HG02678 (cell line): ENCODE measurements around the gene C3orf20.
"Not testable (repeated sequence)": the region's sequence is repeated elsewhere in the genome, so short reads cannot be mapped to it uniquely, and the experiment has no call there.

ENCODE experiments used
- ATAC-seq: cut with Tn5 transposase; IDR thresholded peaks from one replicate; pipeline ENCODE4 v1.9.1; 2021; ENCODE audit warnings: mild to moderate bottlenecking, moderate library complexity; ENCODE audit not compliant: unreplicated experiment

The C3orf20 gene

DNA sequence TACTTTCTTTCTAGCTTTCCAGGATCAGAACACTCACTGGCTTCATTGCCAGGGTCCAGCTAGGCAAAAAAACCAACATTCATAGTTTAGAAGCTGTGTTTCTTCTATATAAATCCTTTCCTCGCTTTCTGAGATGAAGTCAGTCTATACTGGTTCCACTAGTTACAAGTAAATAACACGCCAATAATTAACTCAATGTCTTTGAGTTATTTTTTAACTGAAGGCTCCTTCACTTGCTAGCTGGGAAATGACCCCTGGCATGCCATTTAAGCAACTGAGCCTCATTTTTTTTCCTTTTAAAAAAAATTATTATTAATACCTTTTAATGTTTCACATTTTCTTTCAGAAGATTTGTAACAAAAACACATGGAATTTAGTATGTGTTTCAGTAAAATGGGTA, 25.5 kb upstream of the C3orf20 start:
- ATAC-seq, result no peak

DNA sequence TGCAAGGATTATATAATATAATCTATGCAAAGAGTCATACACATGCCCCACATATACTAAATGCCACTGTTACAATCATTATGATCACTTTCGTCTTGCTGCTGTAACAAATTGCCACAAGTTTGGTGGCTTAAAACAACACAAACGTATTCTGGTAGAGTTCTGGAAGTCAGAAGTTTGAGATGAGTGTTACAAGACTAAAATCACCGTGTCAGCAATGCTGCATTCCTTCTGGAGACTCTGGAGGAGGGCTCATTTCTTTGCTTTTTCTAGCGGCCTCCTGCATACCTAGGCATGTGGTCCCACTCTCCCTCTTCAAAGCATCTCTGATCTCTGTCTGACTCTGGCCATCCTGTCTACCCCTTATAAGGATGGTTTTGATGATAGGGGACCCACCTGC, 24.7 kb upstream of the C3orf20 start:
- no peak for ATAC-seq

DNA sequence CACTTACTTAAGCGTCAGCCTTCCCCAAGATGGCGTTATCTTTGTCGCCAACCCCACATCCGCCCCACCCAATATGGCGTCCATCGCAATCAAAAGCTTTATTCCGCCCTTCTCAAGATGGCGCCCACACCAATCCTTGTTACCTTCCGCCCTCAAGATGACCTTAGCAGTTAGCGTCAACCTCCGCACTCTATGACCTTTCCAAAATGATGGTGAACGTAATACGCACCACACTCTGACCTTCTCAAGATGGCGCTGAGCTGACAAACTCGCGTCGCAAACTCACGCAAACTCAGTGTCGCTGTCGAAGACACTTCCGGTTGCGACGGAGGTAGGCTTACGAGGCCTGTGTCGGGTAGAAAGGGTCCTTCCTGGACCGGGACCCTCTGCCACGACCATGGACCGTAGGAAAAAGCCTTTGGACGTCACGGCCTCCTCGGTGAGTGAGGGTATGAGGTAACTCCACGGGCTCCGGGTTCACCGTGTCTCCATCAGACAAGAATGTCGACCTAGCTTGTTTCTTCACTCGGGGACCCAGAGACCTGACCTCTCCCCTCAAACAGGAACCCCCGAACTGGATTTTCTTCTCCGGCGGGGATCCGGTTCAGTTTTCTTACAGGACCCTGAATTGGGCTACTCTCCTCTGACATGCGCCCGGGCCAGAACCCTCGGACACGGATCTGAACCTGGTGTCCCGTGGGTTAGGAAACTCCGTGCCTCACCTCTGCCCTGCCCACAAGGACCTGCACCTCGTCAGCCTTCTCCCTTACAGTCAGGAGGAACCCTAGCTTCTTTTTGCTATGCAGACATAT, 23.3 kb upstream of the C3orf20 start, which contains the start of gene CCDC174:
Gene CCDC174 (plus strand): TSS at position 323 of the 812 bp plus-strand sequence. CDS start 75 bp downstream, at position 398.
- peak; percentile 99 for ATAC-seq

DNA sequence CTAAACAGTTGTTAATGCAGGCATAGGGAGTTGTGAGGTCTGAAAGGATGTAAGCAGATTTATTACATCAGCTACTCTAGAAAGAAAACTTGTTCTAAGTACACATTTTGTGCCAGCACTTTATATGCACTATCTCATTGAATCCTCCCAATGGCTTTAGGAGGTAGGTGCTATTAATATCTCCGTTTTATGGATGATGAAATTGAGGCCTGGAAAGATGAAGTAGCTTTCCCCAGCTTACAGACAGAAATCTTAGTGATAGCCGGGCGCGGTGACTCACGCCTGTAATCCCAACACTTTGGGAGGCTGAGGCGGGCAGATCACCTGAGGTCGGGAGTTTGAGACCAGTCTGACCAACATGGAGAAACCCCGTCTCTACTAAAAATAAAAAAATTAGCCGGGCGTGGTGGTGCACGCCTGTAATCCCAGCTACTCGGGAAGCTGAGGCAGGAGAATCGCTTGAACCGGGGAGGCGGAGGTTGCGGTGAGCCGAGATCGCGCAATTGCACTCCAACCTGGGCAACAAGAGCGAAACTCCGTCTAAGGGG, 22.5 kb upstream of the C3orf20 start:
- ATAC-seq, result not testable (repeated sequence)

DNA sequence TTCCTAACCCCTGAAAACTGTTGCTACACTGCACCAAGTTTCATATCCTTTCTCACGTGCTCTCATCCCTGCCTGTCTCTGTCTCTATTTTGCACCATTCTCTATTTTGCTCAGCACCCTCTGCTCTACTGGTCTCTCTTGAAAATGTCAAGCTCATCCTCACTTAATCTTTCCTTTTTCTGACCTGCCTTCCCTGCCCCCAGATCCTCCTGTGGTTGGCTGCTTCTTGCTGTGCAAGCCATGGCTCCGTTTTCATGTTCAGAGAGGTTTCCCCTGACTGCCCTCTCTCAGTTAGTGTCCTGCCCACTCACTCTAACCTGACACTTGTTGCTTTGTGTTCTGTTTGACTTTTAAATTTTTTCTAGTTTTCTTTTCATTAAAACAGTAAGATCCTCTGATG, 17.4 kb upstream of the C3orf20 start:
- no peak for ATAC-seq

DNA sequence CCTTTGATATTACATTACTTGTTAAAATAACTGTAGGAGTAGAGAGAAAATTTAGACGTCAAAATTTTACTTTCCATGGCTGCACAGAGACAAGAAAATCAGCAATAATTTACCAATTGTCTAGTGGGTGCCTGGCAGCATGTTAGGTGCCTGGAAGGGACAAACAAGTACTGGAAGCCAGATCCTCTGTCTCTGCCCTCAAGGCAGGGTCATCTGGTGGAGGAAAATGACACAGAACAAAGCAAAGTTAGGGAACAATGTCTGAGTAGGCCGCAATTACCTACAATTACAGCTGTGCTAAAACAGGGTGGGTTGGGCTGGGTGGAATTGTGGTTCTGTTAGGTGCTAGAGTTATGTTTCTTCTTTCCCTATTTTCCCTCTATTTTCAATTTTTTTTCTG, 16.0 kb upstream of the C3orf20 start:
- ATAC-seq, result no peak

DNA sequence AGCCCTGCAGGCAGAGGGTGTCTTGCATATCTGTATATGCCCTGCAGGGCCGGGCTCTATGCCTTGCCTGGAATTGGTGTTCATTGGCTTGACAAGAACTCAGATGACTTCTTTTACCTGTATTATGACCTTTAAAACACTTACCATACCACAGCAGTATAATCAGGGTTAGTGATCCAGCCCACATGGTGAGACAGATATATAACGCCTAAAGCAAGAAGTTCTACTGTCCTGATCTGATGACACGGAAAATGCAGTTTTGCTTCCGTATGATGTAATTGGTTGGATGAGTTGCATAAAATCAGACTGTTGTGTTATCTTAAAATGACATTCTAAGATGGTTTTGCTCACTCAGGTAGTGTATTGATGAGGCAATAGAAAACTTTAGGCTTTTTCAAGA, 14.0 kb upstream of the C3orf20 start:
- ATAC-seq, result no peak

DNA sequence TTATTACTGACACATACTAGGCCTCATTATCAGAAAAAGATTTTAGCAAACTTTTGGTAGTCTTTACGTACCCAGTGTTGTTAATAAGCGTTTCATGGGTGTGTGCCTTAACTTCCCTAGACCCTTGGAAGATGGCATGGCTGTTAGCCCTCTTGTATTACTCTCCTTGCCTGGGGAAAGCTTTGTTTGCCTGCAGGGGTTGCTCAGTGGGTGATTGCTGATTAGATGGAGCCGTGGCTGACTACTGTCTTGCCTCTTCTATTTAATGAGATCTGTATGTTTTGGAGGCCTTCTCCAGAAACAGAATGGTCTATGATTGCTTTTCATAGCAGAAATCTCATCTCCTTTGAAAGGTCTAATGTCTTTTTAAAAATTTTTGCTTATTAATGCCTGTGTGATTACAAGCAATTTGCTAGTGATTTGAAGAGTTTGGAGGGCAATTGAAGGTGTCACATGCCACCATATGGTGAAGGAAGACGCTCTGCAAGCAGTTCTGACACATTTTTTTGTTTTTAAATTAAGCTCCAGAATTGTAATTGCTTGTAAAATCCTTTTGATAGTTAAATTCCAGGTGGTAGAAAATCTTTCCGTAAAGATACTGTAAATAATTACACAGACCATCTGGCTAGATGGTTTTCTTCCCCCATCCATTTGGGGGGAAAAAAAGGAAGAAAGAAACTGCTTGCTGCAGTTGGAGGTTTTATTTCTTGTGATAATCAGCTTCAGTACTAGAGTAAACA, 11.4 kb upstream of the C3orf20 start:
- no peak for ATAC-seq

DNA sequence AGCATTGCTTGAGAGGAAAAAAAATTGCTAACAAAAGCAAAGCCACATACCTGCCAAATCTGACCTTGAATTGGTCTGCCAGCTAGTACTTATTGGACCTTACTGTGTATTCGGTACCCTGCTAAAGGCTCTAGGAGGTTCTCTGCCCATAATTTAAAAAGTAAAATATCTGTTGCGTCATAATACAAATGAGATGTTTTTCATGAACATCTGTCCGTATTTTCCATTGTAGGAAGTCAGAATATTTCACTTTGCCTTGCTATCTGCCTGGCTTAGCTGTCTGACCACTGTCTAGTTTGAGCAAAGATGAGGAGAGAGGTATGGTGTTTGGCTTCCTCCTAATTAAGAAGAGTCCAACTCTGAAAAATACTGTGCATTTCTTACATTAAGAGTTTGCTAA, 10.8 kb upstream of the C3orf20 start:
- no peak for ATAC-seq

DNA sequence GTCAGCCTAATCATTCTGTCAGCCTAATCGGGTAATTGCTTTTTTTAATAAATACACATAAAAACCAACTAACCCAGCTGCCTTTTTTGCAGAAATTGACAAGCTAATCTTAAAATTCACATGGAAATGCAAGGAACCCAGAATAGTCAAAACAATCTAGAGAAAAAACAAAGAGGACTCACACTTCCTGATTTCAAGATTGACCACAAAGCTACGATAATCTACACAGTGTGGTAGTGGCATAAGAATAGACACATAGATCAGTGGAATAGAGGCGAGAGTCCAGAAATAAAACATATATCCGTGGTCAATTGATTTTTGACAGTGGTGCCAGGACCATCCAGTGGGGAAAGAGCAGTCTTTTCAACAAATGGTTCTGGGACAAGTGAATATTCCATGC, 2.4 kb upstream of the C3orf20 start:
- ATAC-seq, result no peak

DNA sequence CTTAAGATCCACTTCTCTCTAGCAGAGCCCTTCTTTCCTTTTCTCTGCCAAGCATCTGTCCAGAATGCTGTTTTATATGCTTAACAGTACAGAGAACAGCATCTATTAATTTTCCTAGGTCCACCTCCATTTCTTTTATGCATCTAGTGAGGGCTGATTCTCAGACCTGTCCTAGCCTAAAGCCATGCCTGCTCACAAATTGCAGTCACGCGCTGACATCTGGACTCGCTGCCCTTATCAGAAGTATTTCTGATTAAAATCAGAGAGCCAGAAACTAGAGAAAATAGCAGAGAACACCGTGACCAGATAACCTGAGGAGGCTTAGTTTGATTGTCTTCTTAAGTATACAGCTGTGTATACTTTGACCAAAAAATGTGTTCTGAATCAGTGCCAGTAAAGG, 1.9 kb downstream of the C3orf20 start:
- no peak for ATAC-seq

DNA sequence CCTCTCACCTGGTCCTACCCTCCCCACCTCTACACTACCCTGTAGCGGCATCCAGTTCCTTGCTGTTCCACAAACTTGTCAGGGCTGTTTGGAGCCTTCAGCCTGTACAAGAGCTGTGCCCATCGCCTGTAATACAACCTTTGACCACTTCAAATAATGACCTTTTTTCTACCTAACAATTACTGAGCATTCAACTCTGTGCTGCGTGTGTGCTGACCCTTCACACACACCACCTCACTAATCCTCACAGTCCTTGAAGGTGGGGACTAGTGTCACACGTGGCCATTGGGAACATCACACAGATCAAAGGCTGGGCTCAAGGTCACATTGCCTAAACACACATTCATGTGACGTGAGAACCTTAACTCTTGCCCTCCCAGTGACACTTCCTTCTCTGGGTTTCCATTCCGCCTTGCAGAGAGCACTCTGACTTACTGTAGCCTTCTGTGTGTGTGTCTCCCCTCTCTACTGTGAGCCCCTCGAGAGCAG, 3.1 kb downstream of the C3orf20 start:
- no peak for ATAC-seq

DNA sequence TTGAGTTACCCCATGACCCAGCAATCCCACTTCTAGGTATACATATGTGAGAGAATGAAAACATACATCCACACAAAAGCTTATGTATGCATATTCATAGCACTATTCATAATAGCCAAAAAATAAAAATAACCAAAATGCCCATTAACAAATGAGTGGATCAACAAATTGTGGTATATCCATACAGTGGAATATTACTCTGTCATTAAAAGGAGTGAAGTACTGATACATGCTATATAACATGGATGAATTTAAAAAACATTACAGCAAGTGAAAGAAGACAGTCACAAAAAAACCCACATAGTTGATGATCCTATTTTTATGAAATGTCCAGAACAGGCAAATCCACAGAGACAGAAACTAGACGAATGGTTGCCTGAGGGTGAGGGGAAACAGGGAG, 5.2 kb downstream of the C3orf20 start:
- no peak for ATAC-seq

DNA sequence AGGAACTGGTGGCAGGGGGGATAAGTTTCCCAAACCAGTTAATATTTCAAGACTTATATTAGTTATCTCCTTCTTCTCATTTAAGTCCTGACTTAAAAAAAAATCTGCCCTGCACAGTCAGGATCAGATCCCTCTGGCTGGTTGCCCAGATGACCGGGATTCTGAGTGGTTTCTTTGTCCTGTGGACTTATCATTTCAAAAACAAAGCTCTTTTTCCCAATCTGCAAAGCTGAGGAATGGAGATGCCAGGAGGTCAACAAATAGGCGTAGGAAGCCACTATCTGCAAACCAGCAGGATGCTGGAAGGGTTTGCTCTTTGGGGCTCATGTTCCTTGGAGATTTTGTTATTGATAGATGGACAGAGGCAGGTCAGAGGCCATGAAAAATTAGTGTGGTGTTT, 5.8 kb downstream of the C3orf20 start:
- no peak for ATAC-seq

DNA sequence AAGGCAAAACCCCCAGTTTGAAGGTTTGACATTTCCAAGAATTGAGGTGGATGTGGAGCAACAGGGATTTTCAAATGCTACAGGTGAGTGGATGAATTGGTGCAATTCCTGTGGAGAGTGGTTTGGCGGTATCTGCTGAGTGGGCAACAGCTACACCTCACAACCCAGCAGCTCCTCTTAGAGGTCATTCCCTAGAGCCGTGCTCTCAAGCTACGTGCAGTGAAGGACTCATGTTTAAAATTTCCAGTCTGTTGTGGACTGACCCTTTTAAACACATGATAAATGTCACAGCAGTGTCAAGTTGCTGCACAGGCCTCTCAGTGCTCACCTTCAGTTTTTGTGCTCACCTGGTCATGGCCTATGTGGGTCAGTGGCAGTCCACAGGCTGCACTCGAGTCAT, 9.5 kb downstream of the C3orf20 start:
- no peak for ATAC-seq

DNA sequence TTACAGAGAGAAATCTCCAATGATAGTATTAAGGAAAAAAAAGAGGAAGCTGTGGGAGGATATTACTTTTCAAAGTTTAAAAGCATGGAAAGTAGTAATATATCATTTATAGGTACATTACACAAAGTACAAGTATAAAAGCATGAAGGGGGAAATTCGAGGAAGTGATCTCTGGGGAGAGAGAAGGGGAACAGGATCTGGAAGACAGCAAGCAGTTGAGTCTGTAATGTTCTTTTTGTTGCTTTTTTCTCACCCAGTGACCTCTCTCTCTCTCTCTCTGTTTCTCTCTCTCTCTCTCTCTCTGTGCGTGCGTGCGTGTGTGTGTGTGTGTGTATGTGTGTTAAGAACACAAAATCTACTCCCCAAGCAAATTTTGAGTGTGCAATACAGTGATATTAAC, 10.2 kb downstream of the C3orf20 start:
- no peak for ATAC-seq

DNA sequence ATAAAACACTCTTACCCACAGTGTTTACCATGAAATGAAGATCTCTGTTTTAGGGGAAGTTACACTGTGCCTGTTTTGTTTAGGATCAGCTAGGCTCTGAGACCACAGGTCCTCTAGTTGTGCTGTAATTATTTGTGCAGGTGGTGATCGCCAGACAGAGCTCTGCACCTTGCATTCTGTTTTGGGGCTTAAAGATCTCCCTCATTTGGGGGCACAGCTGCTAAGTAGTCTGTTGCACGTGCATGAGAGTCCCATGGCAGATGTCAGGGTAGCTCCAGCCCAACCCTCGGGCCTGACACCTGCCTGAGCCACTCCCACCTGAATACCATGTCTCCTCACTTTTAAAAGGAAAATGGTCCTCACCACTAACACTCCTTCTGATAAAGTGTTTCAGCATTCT, 12.4 kb downstream of the C3orf20 start:
- peak; percentile 54 for ATAC-seq

DNA sequence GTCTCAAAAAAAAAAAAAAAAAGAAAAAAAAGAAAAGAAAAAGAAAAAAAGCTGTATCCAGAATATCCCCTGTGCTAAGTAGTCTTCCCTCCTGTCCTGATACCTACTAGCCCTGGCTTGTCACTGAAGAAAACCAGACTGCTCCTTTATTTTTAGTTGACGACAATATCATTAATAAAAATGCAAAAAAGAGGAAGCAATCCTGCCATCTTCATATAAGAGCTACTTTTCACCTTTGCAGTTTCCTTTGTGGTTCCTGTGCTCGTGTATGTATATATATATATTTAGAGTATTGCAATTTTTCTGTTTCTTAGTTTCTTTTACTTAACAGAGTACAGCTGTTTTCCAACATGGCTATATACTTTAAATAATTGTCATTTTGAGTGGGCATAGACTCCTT, 13.6 kb downstream of the C3orf20 start:
- ATAC-seq, result peak; percentile 43

DNA sequence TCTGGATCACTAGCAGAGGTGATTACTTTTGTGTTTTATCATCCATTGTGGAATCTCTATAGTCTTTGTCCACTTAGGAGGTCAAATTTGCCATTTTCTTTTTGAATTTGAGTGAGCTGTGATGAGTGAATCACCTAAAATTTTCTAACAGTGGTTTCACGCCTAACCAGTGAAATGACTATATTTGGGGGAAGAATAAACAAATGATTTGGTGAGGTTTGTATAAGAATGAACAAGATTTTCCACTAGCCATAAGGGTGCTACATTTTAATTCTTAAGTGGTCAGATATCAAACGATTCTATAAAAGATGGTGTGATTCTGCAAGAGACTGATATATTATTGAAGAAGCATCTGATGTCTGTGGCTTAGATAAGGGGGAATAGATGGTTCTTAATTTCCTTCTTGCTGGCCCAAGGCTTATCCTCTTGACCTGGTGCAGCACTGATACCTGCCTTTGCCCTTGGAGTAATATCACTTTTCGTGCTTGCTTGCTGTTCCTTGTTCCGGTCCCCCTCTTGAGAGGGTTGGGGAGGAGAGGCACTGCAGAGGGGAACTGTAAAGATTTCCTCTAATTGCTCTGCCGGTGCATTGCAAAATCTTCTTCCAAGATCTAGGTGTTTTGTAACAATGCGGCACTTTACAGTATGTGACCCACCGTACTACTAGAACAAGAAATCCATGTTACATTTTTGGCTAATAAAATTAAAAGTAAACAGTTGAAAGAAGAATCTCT, 14.5 kb downstream of the C3orf20 start:
- ATAC-seq, result peak; percentile 41

DNA sequence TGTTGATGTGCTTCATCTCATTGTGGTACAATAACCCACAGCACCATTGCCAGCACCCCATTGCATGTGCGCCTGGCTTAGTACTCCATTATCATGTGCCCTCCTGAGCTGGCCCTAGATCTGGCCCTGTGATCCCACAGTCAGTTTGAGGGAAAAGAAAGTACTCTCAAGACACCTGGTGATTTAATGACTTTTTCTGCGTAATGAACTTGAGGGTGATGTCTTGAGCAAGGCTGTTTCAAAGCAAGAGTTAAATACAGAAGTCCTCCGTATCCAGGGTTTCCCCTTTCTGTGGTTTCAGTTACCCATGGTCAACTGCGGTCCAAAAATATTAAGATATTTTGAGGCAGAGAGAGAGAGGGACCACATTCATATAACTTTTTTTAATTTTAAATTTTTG, 16.3 kb downstream of the C3orf20 start:
- no peak for ATAC-seq

DNA sequence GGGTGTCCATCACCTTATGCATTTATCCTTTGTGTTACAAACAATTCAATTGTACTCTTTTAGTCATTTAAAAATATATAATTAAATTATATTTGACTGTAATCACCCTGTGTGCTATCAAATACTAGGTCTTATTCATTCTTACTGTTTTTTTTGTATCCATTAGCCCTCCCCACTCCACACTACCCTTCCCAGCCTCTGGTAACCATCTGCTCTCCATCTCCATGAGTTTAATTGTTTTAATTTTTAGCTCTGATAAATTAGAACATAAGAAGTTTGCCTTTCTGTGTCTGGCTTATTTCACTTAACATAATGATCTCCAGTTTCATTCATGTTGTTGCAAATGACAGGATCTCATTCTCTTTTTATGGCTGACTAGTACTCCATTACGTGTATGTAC, 16.8 kb downstream of the C3orf20 start:
- no peak for ATAC-seq
